HEK293 (cell line): ENCODE measurements around the gene GPR149.

Source experiments
- CTCF ChIA-PET: fragments of 350-600 bp; formaldehyde crosslinking; extraction: SDS; loops from one replicate; lab custom pipeline; 2021; ENCODE audit warnings: antibody characterized with exemption; lab: Yijun Ruan, JAX
- POLR2A ChIA-PET: fragments of 300-600 bp; formaldehyde crosslinking; extraction: SDS; loops from one replicate; lab custom pipeline; 2020; ENCODE audit warnings: antibody characterized with exemption, inconsistent platforms; lab: Yijun Ruan, JAX
- H3K27ac ChIP-seq: fragments of 200-500 bp; sonication (Bioruptor generic); 2 replicates; pipeline ENCODE4 v1.5.1; 2014; ENCODE audit warnings: low read depth, low read length, control low read depth, inconsistent platforms; ENCODE audit errors: extremely low read depth
- H3K36me3 ChIP-seq, 2 experiments: fragments of 200-500 bp in 1 of 2; sonication (Bioruptor generic) in 1 of 2; 1 replicate in 1 of 2; 2 replicates in 1 of 2; pipeline ENCODE4 v1.5.1; 2014 to 2017; ENCODE audit warnings: inconsistent platforms in 2 of 2, low read length in 2 of 2; ENCODE audit not compliant: control insufficient read depth in 2 of 2, insufficient read depth in 1 of 2
- H3K4me1 ChIP-seq: fragments of 200-500 bp; sonication (Bioruptor generic); 2 replicates; pipeline ENCODE4 v1.5.1; 2014; ENCODE audit warnings: mild to moderate bottlenecking, low read length, inconsistent platforms; ENCODE audit not compliant: control insufficient read depth, insufficient read depth
- H3K4me3 ChIP-seq: 2 replicates; pipeline ENCODE4 v1.5.1; 2011; ENCODE audit warnings: low read depth, mild to moderate bottlenecking, control low read depth, low read length, moderate library complexity
- H3K9me3 ChIP-seq: fragments of 200-500 bp; sonication (Bioruptor generic); 2 replicates; pipeline ENCODE4 v1.5.1; 2014; ENCODE audit warnings: low read depth, low read length, inconsistent platforms; ENCODE audit not compliant: control insufficient read depth, insufficient read depth
- BCL11A ChIP-seq: fragments of 450-650 bp; formaldehyde crosslinking; IDR thresholded peaks from 2 replicates; pipeline ENCODE4 v1.5.1; 2016; ENCODE audit warnings: low read depth, missing biosample characterization, missing genetic modification characterization
- EGR2 ChIP-seq: fragments of 450-650 bp; formaldehyde crosslinking; IDR thresholded peaks from 2 replicates; pipeline ENCODE4 v1.5.1; 2016; ENCODE audit warnings: low read depth, missing biosample characterization, missing genetic modification characterization
- MEIS1 ChIP-seq: sonication (generic); formaldehyde crosslinking; IDR thresholded peaks from 2 replicates; pipeline ENCODE4 v1.8.1; 2022; ENCODE audit warnings: missing genetic modification reagents, mild to moderate bottlenecking, borderline replicate concordance
- TSHZ1 ChIP-seq: fragments of 450-650 bp; formaldehyde crosslinking; IDR thresholded peaks from 2 replicates; pipeline ENCODE4 v1.5.1; 2016; ENCODE audit warnings: missing biosample characterization, missing genetic modification characterization, borderline replicate concordance
- ZBTB20 ChIP-seq: fragments of 450-650 bp; formaldehyde crosslinking; IDR thresholded peaks from 2 replicates; pipeline ENCODE4 v1.5.1; 2016; ENCODE audit warnings: missing biosample characterization, missing genetic modification characterization
- ZBTB48 ChIP-seq: fragments of 450-650 bp; formaldehyde crosslinking; IDR thresholded peaks from 2 replicates; pipeline ENCODE4 v1.5.1; 2016; ENCODE audit warnings: missing biosample characterization, missing genetic modification characterization
- ZNF184 ChIP-seq: fragments of 450-650 bp; IDR thresholded peaks from 2 replicates; pipeline ENCODE4 v1.5.1; 2018; ENCODE audit warnings: missing biosample characterization, mild to moderate bottlenecking, missing genetic modification characterization
- ZNF280C ChIP-seq: fragments of 450-650 bp; formaldehyde crosslinking; IDR thresholded peaks from 2 replicates; pipeline ENCODE4 v1.5.1; 2016; ENCODE audit warnings: missing biosample characterization, missing genetic modification characterization
- ZNF518A ChIP-seq: fragments of 450-650 bp; formaldehyde crosslinking; conservative IDR thresholded peaks from 2 replicates; pipeline ENCODE4 v1.5.1; 2016; ENCODE audit warnings: low read depth, missing biosample characterization, missing genetic modification characterization
- ZNF785 ChIP-seq: fragments of 450-650 bp; formaldehyde crosslinking; IDR thresholded peaks from 2 replicates; pipeline ENCODE4 v1.5.1; 2016; ENCODE audit warnings: missing biosample characterization, missing genetic modification characterization
- TF ChIP-seq, protein P1 (sequence below): fragments of 450-650 bp; formaldehyde crosslinking; IDR thresholded peaks from 2 replicates; pipeline ENCODE4 v1.5.0; 2017; ENCODE audit warnings: missing biosample characterization, missing genetic modification characterization, borderline replicate concordance
- TF ChIP-seq, protein P2 (sequence below): fragments of 450-650 bp; formaldehyde crosslinking; IDR thresholded peaks from 2 replicates; pipeline ENCODE4 v1.5.1; 2016; ENCODE audit warnings: missing biosample characterization, missing genetic modification characterization
- TF ChIP-seq, protein P3 (sequence below): fragments of 450-650 bp; formaldehyde crosslinking; IDR thresholded peaks from 2 replicates; pipeline ENCODE4 v1.5.1; 2016; ENCODE audit warnings: missing biosample characterization, missing genetic modification characterization

The GPR149 gene

GRCh38 chr3:154314152-154314551 is 115.8 kb downstream of the GPR149 start:
- POLR2A ChIA-PET, result no interaction called here
- no peak for TF ChIP-seq ZNF184
- TF ChIP-seq, protein P1, sequence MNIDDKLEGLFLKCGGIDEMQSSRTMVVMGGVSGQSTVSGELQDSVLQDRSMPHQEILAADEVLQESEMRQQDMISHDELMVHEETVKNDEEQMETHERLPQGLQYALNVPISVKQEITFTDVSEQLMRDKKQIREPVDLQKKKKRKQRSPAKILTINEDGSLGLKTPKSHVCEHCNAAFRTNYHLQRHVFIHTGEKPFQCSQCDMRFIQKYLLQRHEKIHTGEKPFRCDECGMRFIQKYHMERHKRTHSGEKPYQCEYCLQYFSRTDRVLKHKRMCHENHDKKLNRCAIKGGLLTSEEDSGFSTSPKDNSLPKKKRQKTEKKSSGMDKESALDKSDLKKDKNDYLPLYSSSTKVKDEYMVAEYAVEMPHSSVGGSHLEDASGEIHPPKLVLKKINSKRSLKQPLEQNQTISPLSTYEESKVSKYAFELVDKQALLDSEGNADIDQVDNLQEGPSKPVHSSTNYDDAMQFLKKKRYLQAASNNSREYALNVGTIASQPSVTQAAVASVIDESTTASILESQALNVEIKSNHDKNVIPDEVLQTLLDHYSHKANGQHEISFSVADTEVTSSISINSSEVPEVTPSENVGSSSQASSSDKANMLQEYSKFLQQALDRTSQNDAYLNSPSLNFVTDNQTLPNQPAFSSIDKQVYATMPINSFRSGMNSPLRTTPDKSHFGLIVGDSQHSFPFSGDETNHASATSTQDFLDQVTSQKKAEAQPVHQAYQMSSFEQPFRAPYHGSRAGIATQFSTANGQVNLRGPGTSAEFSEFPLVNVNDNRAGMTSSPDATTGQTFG (tag by site-specific recombination), result no peak
- TF ChIP-seq, protein P2, sequence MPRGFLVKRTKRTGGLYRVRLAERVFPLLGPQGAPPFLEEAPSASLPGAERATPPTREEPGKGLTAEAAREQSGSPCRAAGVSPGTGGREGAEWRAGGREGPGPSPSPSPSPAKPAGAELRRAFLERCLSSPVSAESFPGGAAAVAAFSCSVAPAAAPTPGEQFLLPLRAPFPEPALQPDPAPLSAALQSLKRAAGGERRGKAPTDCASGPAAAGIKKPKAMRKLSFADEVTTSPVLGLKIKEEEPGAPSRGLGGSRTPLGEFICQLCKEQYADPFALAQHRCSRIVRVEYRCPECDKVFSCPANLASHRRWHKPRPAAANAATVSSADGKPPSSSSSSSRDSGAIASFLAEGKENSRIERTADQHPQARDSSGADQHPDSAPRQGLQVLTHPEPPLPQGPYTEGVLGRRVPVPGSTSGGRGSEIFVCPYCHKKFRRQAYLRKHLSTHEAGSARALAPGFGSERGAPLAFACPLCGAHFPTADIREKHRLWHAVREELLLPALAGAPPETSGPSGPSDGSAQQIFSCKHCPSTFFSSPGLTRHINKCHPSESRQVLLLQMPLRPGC (tag by site-specific recombination), result no peak
- TF ChIP-seq ZNF785 (tag by site-specific recombination), result no peak
- TF ChIP-seq EGR2 (tag by site-specific recombination), result no peak
- TF ChIP-seq ZNF280C (tag by site-specific recombination), result no peak
- TF ChIP-seq MEIS1 (CRISPR knock-in tag), result no peak
- TF ChIP-seq, protein P3, sequence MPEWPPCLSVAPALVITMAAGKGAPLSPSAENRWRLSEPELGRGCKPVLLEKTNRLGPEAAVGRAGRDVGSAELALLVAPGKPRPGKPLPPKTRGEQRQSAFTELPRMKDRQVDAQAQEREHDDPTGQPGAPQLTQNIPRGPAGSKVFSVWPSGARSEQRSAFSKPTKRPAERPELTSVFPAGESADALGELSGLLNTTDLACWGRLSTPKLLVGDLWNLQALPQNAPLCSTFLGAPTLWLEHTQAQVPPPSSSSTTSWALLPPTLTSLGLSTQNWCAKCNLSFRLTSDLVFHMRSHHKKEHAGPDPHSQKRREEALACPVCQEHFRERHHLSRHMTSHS, result no peak
- TF ChIP-seq ZBTB48 (tag by site-specific recombination), result no peak
- no peak for TF ChIP-seq TSHZ1 (tag by site-specific recombination)
- no peak for TF ChIP-seq ZNF518A (tag by site-specific recombination)
- no peak for TF ChIP-seq BCL11A (tag by site-specific recombination)
- TF ChIP-seq ZBTB20 (tag by site-specific recombination), result no peak
- H3K27ac ChIP-seq, result no peak overlapping the region
- H3K4me3 ChIP-seq, result no peak overlapping the region
- no peaks in the 10 kb centered on the region for H3K9me3 ChIP-seq
- peaks cover 15 to 50% of the 10 kb centered on the region in 2 experiments; a peak in 2 of 3 replicates for H3K36me3 ChIP-seq
- CTCF ChIA-PET, result interaction anchor here (0.9 to 1.0 kb wide), 2 partner anchors 32 to 50 kb away, joined by 3 read pairs; no protein-coding TSS in a partner anchor
- no peaks in the 10 kb centered on the region for H3K4me1 ChIP-seq
